GM19455 (cell line): Measurements from ENCODE around the gene IRF9.
A peak's percentile ranks its signal among the peaks of the same experiment; 100 is the strongest.

ENCODE experiments used
- ATAC-seq: cut with Tn5 transposase; IDR thresholded peaks from one replicate; pipeline ENCODE4 v1.9.1; 2021; ENCODE audit not compliant: unreplicated experiment

The IRF9 gene

GRCh38 chr14:24215495-24216344 lies 54.7 kb downstream of the IRF9 start, which contains the start of gene MDP1:
TSS of gene MDP1 (minus strand) at chr14:24216066. CDS start at chr14:24215955, 111 bp downstream.
- peak; percentile 62 for ATAC-seq
